MCF 10A (cell line): ENCODE results near the gene SPON1. TPM values are rescaled to one million over a fixed set of nuclear protein-coding genes. Genes with fewer than 3 reads are reported as not detected.

Experiments used
- BruUV-seq: library from RNA; stranded (reverse); fragments of 400-500 nt; replicated peaks from 2 replicates; lab custom pipeline; 2021; lab: Mats Ljungman, UMichigan
- CTCF ChIA-PET: fragments of 300-600 bp; sonication (Branson Sonifier 250); formaldehyde crosslinking; extraction: SDS; loops from one replicate; lab custom pipeline; 2021; ENCODE audit warnings: antibody characterized with exemption, inconsistent platforms; lab: Yijun Ruan, JAX
- POLR2A ChIA-PET: fragments of 300-600, 350-650 bp; sonication (Branson Sonifier 250); formaldehyde crosslinking; extraction: SDS; loops from one replicate; lab custom pipeline; 2020; ENCODE audit warnings: antibody characterized with exemption, inconsistent platforms; lab: Yijun Ruan, JAX
- DNase-seq: peaks from one replicate; pipeline ENCODE4 v3.0.0-alpha.2; 2018; ENCODE audit not compliant: unreplicated experiment
- H3K27ac Mint-ChIP-seq: one replicate; pipeline ENCODE4 v1.8.0; 2022; ENCODE audit warnings: mild to moderate bottlenecking, low read depth, mixed read lengths; ENCODE audit not compliant: unreplicated experiment
- H3K27me3 Mint-ChIP-seq: one replicate; pipeline ENCODE4 v1.8.0; 2022; ENCODE audit warnings: mixed read lengths; ENCODE audit not compliant: insufficient read depth, unreplicated experiment
- H3K36me3 Mint-ChIP-seq: one replicate; pipeline ENCODE4 v1.8.0; 2022; ENCODE audit warnings: mild to moderate bottlenecking, moderate library complexity, mixed read lengths; ENCODE audit not compliant: insufficient read depth, unreplicated experiment
- H3K4me1 Mint-ChIP-seq: one replicate; pipeline ENCODE4 v1.8.0; 2022; ENCODE audit warnings: mixed read lengths; ENCODE audit not compliant: insufficient read depth, unreplicated experiment
- H3K4me3 Mint-ChIP-seq: one replicate; pipeline ENCODE4 v1.8.0; 2022; ENCODE audit warnings: mild to moderate bottlenecking, moderate library complexity, mixed read lengths; ENCODE audit not compliant: unreplicated experiment
- H3K9me3 Mint-ChIP-seq: one replicate; pipeline ENCODE4 v1.8.0; 2022; ENCODE audit warnings: mixed read lengths; ENCODE audit not compliant: unreplicated experiment
- intact Hi-C: fragments of 100-400 bp; cut with micrococcal nuclease; formaldehyde crosslinking; loops from 2 replicates; pipeline ENCODE4 v1.14.1; 2022
- total RNA-seq: library from RNA; stranded (reverse); gene quantifications from 2 replicates; pipeline ENCODE4 v1.2.3, GENCODE V29; 2022
- TF ChIP-seq, protein P1 (sequence below): fragments of 200-600 bp; IDR thresholded peaks from one replicate; pipeline ENCODE4 v1.8.0; 2022; ENCODE audit warnings: antibody characterized with exemption, mild to moderate bottlenecking; ENCODE audit not compliant: unreplicated experiment

The SPON1 gene
- total RNA-seq, 1 experiment from 2014 or later, result not detected

DNA sequence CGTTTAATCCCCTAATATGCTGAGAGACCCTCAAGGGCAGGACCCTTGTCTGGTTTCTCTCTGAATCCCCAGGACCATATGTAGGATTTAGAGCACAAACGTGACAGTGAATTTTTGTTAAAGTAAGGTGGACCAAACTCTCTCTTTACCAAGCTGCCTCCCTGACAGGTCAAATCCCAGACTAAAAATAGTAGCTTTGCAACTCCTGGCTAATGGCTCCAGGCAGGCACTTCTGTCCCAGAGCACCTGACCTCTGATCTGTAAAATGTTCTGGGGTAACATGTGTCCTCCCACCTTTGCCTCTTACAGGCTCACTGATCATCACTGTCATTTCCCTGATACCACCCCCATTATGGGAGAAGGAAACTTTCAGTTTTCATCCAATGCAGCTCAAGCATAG, 152.3 kb downstream of the SPON1 start:
- no peaks in the 10 kb centered on the region for H3K36me3 Mint-ChIP-seq
- BruUV-seq, result no TSS peak
- no peak overlapping the region for H3K27ac Mint-ChIP-seq
- TF ChIP-seq, protein P1, sequence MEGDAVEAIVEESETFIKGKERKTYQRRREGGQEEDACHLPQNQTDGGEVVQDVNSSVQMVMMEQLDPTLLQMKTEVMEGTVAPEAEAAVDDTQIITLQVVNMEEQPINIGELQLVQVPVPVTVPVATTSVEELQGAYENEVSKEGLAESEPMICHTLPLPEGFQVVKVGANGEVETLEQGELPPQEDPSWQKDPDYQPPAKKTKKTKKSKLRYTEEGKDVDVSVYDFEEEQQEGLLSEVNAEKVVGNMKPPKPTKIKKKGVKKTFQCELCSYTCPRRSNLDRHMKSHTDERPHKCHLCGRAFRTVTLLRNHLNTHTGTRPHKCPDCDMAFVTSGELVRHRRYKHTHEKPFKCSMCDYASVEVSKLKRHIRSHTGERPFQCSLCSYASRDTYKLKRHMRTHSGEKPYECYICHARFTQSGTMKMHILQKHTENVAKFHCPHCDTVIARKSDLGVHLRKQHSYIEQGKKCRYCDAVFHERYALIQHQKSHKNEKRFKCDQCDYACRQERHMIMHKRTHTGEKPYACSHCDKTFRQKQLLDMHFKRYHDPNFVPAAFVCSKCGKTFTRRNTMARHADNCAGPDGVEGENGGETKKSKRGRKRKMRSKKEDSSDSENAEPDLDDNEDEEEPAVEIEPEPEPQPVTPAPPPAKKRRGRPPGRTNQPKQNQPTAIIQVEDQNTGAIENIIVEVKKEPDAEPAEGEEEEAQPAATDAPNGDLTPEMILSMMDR, result no peak
- no peaks in the 10 kb centered on the region for H3K9me3 Mint-ChIP-seq
- intact Hi-C loops, result no loop called here
- H3K27me3 Mint-ChIP-seq, result no peaks in the 10 kb centered on the region
- ChIA-PET CTCF (interaction anchor here (0.6 to 3.3 kb wide), 3 partner anchors 33 to 227 kb away, joined by 3 to 11 read pairs (median 4); no protein-coding TSS in a partner anchor), POLR2A (interaction anchor here (0.6 to 0.9 kb wide), 2 partner anchors 9 to 60 kb away, joined by 3 to 4 read pairs; no protein-coding TSS in a partner anchor)
- no peak overlapping the region for H3K4me3 Mint-ChIP-seq
- H3K4me1 Mint-ChIP-seq, result peaks cover 11% of the 10 kb centered on the region
- no peak for DNase-seq

DNA sequence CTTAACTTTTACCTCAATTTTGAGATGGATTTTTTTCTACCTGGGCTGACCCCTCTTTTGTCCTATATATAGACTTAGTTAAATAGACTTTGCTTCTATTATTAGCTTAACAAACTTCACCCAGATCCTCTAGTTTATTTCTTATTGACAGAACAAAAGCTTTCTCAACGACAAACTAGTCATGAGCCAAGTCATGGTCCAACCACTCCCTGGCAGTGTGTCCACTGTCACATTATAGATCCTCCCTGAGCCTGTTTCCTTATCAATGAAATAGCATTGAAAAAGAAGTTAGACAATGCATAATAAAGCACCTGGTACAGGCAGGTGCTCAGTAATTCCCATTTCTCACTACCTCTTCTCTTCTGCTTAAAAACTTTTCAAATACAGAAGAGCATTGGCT, 155.1 kb downstream of the SPON1 start:
- no peak for DNase-seq
- intact Hi-C loops, result no loop called here
- ChIA-PET CTCF (interaction anchor here (0.5 to 3.3 kb wide), 6 partner anchors 30 to 743 kb away, joined by 3 to 11 read pairs (median 5); no protein-coding TSS in a partner anchor), POLR2A (interaction anchor here (0.6 kb wide), 1 partner anchor 109 kb away, joined by 3 read pairs; no protein-coding TSS in a partner anchor)
- no TSS peak for BruUV-seq
- Mint-ChIP-seq H3K4me3 (no peak overlapping the region), H3K9me3 (no peaks in the 10 kb centered on the region), H3K4me1 (peaks cover 11% of the 10 kb centered on the region), H3K36me3 (no peaks in the 10 kb centered on the region), H3K27me3 (no peaks in the 10 kb centered on the region), H3K27ac (no peak overlapping the region)
- TF ChIP-seq, protein P1, result no peak

DNA sequence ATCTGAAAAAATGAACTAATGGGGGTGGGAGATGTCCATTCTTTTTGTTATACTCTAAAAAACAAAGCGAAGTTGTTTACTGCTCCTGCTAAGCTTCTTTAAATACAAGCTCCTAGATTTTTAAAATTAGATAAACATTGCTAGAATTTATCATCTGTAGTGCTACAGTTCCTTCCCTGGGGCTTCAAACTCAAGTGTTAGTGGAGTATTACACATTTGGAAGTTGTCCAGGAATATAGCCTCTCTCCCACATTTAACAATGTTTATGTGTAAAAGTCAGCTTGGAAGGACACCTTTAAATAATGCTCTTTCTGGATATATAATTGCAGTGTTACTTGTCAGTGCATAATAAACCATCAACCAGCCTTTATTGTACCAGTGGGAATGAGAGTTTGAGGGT, 155.5 kb downstream of the SPON1 start:
- H3K36me3 Mint-ChIP-seq, result no peaks in the 10 kb centered on the region
- no peaks in the 10 kb centered on the region for H3K9me3 Mint-ChIP-seq
- BruUV-seq, result no TSS peak
- ChIA-PET POLR2A (interaction anchor here (0.6 kb wide), 1 partner anchor 109 kb away, joined by 3 read pairs; no protein-coding TSS in a partner anchor), CTCF (interaction anchor here (0.5 to 1.6 kb wide), 6 partner anchors 30 to 743 kb away, joined by 3 to 6 read pairs (median 5); no protein-coding TSS in a partner anchor)
- intact Hi-C loops, result no loop called here
- H3K4me1 Mint-ChIP-seq, result peaks cover 11% of the 10 kb centered on the region
- H3K27ac Mint-ChIP-seq, result no peak overlapping the region
- TF ChIP-seq, protein P1, result no peak
- H3K27me3 Mint-ChIP-seq, result no peaks in the 10 kb centered on the region
- no peak overlapping the region for H3K4me3 Mint-ChIP-seq
- DNase-seq, result no peak

DNA sequence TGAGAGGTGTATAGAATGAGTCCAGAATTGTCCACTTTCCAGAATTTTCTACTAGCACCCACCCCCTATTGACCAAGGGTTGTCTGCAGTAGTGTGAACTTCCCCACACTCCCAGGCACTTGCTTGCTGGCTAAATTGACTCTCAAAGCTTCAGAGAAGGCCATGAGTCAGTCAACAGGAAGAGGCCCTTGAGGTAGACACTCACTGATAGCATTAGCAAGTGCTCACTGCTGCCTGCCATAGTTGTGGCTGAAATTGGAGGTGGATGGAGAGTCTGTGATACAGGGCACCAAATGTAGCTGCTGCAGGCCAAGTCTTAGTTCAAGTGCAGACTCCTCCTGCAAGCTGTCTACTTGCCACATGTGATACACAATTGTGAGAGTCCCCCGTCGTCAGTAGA, 156.8 kb downstream of the SPON1 start:
- no peak overlapping the region for H3K4me3 Mint-ChIP-seq
- TF ChIP-seq, protein P1, result no peak
- ChIA-PET POLR2A (interaction anchor here (1.1 kb wide), 1 partner anchor 9 kb away, joined by 4 read pairs; no protein-coding TSS in a partner anchor), CTCF (interaction anchor here (0.7 to 1.6 kb wide), 4 partner anchors 29 to 163 kb away, joined by 4 to 6 read pairs (median 4); no protein-coding TSS in a partner anchor)
- no TSS peak for BruUV-seq
- no peaks in the 10 kb centered on the region for H3K36me3 Mint-ChIP-seq
- H3K27ac Mint-ChIP-seq, result no peak overlapping the region
- H3K27me3 Mint-ChIP-seq, result no peaks in the 10 kb centered on the region
- no peaks in the 10 kb centered on the region for H3K9me3 Mint-ChIP-seq
- no peak for DNase-seq
- peaks cover 15% of the 10 kb centered on the region for H3K4me1 Mint-ChIP-seq
- intact Hi-C loops, result no loop called here
